Measurements from ENCODE around the gene USP43.

DNA sequence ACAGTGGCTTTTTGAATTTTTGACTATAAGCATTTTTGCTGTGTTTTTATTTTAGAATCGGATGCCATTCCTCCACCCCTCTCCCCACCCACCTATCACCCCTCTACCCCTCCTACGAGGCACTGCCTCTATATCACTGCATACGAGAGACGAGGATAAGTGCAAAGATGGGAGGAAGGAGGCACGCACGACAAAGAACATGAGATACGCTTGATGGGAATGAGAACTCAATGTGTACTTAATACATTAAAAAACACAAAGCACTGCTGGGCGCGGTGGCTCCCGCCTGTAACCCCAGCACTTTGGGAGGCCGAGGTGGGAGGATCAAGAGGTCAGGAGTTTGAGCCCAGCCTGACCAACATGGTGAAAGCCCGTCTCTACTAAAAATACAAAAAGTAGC, 8.8 kb upstream of the USP43 start:
- TF ChIP-seq POLR2A (IDR thresholded peaks at IDR 0.05): no peak
- TF ChIP-seq, protein P1, sequence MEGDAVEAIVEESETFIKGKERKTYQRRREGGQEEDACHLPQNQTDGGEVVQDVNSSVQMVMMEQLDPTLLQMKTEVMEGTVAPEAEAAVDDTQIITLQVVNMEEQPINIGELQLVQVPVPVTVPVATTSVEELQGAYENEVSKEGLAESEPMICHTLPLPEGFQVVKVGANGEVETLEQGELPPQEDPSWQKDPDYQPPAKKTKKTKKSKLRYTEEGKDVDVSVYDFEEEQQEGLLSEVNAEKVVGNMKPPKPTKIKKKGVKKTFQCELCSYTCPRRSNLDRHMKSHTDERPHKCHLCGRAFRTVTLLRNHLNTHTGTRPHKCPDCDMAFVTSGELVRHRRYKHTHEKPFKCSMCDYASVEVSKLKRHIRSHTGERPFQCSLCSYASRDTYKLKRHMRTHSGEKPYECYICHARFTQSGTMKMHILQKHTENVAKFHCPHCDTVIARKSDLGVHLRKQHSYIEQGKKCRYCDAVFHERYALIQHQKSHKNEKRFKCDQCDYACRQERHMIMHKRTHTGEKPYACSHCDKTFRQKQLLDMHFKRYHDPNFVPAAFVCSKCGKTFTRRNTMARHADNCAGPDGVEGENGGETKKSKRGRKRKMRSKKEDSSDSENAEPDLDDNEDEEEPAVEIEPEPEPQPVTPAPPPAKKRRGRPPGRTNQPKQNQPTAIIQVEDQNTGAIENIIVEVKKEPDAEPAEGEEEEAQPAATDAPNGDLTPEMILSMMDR (IDR thresholded peaks at IDR 0.05): no peak
